NCI-H1930 (cell line): ENCODE measurements around the gene CALN1.
"Not testable (repeated sequence)": the region's sequence is repeated elsewhere in the genome, so short reads cannot be mapped to it uniquely, and the experiment has no call there.

Experiments
- DNase-seq, 2 experiments: peaks; one replicate each; lab custom pipeline; 2025; lab: John Stamatoyannopoulos, UW

Gene CALN1

GRCh38 chr7:71868797-71869196 is 543.3 kb downstream of the CALN1 start:
- no peak for DNase-seq

GRCh38 chr7:71867626-71868025 is 544.5 kb downstream of the CALN1 start:
- no peak for DNase-seq

DNA sequence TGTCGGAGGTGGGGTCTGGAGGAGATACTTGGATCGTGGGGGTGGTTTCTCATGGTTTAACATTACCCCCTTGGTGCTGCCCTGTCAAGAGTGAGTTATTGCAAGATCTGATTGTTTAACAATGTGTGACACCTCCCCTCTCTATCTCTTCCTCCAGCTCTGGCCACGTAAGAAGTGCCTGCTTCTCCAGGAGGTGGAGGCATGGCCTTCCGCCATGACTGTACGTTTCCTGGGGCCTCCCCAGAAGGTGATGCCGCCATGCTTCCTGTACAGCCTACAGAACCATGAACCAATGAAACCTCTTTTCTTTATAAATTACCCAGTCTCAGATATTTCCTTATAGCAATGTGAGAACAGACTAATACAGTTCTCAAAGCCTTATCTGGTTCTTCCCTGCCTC is 547.0 kb downstream of the CALN1 start:
- no peak for DNase-seq

- DNase-seq = no peak
Observed at GRCh38 chr7:71864130-71864529, 548.0 kb downstream of the CALN1 start.

- DNase-seq = no peak
Observed at GRCh38 chr7:71860572-71860971, 551.6 kb downstream of the CALN1 start.

DNA sequence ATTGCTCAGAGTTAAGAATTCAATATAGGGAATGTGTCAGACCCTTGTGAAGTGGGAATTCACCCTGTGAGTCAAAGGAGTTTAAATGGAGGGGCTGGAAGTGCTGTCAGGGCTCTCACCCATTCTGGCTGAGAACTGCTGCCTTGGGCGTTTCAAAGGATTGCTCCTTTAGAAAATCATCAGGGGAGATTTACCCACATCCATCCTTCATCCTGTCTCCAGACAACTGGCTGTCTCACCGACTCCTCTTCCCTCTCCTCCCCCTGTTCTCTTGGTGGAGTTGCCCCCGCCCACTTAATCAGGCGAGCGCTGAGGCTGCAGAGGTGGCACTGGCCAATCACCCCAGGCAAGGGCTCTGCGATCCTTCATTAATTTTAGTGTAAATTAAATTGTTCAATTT is 554.8 kb downstream of the CALN1 start:
- no peak for DNase-seq

GRCh38 chr7:71854546-71855397 is 557.4 kb downstream of the CALN1 start:
- DNase-seq = no peak

GRCh38 chr7:71851776-71852498 is 560.2 kb downstream of the CALN1 start:
- no peak for DNase-seq

DNA sequence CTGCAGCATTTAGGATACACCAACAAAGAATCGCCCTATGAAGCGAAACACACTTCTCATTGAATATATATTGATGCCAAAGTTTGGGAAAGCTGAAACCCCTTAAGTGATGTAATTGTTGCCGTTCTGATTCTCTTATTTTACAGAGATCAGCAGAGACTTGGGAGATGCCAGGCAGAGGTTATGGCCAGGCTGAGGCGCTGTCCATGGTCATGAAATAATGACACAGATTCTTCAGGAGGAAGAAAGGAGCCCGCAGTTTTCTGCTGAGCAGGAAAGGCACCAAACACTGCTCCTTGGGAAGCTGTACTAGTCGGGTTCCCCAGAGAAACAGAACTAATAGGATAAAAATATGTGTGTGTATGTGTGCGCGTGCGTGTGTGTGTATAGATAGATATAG is 566.0 kb downstream of the CALN1 start:
- DNase-seq = no peak

DNA sequence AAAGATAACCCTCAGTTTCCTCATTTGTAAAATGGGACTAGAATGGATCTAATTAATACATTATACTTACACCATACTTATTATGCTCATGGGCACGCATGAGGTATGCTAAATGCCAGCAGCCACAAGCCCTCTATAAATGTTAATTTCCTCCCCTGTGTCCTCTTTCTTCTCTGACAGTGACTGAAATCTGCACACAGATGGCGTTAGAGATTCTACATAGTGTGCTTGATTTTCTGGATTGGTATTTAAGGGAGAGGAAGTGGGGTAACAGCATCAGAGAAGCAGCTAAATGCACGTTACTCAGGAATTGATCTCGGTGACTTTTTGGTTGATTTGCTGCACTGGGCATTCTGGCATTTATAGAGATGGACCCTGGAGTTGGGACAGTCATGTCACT is 568.5 kb downstream of the CALN1 start:
- DNase-seq = no peak

GRCh38 chr7:71842786-71843185 is 569.4 kb downstream of the CALN1 start:
- DNase-seq = no peak

- DNase-seq = no peak
Observed at GRCh38 chr7:71842381-71842780, 569.8 kb downstream of the CALN1 start.

DNA sequence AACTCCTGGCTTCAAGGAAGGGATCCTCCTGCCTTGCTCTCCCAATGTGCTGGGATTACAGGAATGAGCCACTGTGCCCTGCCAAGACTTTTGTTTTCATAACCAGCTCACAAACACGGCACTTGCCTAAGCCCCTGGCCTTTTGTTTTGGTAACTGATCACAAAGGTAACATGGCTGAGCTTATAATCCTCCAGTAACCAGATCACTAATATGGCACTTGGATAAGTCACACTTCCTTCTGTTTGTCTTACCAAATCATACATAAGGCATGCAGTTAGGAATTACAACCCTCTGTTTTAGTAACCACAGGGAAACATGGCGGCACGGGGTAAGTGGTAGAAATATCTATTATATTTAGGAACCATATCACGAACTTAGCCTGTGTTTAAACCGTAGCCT is 577.1 kb downstream of the CALN1 start:
- DNase-seq = no peak

DNA sequence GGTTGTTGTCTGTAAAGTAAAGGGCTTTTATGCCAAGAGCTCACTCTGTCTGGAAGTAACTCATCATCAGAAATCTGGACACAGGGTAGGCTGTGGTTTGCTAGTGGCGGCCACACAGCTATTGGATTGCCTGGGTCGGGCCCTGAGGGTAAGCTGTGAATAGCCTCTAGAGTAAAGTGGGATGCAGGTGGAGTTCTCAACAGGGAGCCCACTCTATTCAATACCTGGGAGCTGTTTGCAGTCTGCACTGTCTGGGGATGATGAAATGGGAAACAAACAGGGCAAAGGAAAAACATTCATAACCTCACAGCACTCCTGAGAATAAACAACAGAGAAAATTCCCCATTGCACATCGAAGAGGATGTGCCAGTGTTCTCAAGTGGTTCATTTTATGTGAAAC is 582.6 kb downstream of the CALN1 start:
- no peak for DNase-seq

DNA sequence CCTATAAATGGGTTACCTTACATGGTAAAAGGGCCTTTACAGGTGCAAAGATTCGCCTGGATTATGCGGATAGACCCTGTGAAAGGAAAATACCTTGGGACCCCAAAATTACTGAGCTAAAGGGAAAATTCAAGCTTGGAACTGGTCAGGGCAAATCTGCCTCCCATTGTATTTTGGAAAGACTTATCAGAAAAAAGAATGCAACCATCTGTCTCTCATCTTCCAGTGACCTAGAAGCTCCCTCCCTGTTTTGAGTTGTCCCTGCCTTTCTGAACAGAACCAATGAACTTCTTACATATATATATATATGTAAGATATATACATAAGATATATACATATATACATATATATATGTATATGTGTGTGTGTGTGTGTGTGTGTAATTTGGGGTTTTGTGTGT is 583.8 kb downstream of the CALN1 start:
- DNase-seq = no peak

DNA sequence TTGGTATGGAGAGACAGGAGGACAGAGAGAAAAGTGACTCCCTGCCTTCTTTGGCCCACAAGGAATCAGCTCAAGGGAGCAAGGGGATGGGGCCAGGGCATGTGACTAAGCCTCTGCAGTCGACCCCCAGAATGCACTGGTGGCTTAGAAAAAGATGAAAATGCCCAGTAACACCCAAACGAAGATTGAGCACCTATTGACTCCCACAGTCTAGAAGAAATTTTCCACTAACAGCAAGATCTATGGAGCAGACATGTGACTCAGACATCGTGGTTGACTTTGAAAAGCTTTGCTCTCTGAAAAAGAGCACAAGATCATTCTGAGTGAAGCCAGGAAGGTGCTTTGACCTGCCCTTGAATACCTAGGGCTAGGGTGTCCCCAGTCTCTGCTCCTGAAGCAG is 586.0 kb downstream of the CALN1 start:
- DNase-seq = no peak

- no peak for DNase-seq
Observed at GRCh38 chr7:71824006-71824760, 588.0 kb downstream of the CALN1 start.

- not testable (repeated sequence) for DNase-seq
Observed at GRCh38 chr7:71822406-71822805, 589.7 kb downstream of the CALN1 start.

GRCh38 chr7:71817916-71818315 is 594.2 kb downstream of the CALN1 start:
- no peak for DNase-seq

DNA sequence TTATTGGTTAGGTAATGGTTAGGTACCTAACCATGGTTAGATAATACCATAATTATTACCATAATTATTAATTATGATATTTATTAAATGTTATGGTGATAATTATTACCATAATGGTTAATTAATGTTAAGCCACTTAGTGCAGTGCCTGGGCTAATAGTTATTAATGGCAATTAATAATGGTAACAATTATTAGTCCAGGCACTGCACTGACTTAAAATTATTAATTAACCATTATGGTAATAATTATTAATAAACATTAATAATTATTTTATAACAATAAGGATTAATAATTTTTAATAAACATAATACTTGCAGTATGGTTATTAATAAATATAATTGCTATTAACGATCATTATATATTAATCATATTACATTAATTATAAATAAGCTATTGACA is 604.0 kb downstream of the CALN1 start:
- no peak for DNase-seq

DNA sequence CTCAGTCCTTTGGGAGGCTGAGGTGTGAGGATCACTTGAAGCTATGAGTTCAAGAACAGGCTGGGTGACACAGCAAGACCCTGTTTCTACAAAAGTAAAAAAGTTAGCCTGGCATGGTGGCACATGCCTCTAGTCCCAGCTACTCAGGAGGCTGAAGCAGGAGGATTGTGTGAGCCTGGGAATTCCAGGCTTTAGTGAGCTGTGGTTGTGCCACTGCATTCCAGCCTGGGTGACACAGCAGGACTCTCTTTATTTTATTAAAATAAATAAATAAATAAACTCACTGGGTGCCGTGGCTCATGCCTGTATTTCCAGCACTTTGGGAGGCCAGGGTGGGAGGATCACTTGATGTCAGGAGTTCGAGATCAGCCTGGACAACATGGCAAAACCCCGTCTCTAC is 607.9 kb downstream of the CALN1 start:
- no peak for DNase-seq

- no peak for DNase-seq
Observed at GRCh38 chr7:71801976-71802375, 610.2 kb downstream of the CALN1 start.

DNA sequence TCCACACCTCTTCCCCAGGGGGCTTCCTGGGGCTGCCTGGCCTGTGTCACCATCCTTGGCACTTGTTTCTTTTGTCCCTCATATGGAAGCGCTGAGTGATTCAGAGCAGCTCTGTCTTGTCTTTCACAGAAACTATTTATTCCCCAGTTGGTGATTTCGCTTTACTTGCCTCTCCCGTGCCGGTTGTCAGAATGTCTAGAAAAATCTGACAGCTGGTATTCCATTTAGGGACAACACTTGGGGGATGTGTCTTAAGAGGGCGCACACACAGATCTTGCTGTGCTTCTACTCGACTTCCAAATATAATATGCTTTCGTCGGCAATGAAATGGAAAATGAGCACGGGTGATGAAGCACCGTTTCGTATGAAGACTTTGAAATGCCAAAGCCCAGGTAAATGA is 611.8 kb downstream of the CALN1 start:
- no peak for DNase-seq
